Measurements from ENCODE around the gene EYA4.

The EYA4 gene

DNA sequence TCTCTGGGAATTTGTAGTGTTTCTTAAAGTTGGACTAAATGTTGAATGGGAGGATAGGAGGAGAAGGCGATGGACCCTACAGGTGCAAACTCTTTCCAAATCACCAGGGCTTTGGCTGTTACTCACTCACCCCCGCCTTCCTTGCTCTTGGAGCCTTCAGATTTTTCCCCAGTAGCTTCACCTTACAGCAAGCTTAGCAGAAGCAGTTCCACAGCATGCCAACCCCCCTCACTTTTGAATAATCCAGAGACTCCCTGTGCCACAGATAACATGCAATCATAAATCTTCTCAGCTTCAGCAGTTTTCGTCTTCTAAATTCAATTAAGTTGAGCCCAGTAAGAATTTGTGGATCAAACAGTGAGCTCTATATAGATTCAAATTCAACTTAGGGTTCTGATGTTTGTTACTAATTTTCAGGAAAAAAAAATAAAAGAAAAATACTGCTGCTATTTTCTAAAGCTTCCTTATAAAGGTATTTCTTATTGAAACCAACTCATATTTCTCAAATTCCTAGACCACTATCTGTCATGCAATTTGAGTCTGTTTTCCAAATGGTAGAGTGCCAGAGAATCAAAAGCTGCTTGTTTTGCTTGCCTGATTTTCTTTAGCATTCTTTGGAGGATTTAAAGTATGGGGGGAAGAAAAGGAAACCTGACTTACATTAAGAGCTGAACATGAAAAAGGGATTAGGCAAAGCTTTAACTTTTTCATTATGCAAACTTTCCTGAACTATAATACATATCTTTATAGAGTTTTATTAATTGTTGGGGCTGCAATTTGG lies 166.4 kb downstream of the EYA4 start:
- DNase-seq, result no peak

DNA sequence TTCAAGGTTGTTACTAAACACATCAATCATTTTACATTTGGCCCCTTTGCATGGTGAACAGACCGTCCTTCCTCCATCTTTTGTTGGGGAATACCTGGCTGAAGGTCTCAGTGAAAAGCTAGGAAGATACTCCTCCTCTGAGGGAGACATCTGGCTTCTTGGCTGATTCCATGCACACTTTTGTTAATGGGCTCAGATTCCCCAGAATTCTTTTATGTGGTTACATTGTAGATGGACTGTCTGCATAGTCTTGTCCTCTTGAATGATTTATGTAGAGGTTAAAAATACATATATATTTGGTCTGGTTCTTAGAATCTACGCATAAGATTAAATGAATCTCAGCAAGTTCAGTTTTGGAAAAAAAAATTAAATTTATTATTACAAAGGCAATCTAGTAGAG lies 167.0 kb downstream of the EYA4 start:
- no peak for DNase-seq

DNA sequence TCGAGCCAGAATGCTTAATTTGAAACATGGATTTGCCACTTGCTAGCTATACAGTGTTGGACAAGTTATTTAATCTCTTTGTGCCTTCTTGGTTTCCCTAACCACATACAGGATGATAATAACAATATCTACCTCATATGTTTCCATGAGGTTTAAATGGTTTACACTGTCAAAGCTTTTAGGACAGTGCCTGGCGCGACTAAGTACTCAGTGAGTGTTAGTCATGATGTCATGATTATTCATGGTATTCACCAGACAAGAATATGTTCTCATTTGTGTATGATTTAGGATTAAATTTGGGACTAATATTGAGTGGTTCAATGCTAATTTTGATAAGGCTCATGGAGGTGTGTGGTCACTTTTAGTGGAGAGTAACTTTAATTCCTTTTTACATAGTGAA lies 167.4 kb downstream of the EYA4 start:
- DNase-seq, result no peak

DNA sequence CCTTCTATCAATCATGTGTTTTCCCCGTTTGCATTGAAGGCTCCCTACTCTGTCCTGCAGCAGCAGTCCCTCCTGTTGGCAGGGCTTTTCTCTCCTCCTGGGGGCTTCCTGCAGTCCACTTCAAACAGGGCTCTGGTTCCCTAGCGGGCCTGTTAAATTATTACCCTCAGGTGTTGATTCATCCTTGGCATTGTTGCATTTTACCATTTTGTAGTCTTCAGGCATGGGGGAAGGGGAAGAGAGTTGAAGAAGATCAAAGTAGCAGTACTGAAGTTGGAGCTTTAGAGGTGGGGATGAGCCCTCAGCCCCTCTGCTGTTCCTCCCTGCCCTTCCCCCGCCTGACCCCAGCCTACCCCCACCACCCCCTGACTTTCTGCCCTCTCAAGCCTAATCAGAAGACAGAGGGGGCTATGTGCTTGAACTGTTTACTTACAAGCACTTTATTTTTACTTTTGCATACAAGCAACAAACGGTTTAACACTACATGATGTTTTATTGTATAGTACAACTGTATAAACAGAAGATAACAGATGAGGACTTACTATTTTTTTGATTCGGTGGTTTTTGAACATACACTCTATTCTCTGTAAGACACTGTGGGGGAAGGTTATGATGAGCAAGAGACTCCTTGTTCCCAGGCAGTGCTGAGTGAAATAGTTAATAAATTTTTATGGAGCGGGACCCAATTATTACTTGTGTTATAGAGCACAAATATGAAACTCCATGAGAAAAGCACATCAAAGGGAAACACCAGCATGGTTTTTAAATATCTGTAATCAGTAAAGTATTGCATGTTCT lies 169.7 kb downstream of the EYA4 start:
- no peak for DNase-seq

DNA sequence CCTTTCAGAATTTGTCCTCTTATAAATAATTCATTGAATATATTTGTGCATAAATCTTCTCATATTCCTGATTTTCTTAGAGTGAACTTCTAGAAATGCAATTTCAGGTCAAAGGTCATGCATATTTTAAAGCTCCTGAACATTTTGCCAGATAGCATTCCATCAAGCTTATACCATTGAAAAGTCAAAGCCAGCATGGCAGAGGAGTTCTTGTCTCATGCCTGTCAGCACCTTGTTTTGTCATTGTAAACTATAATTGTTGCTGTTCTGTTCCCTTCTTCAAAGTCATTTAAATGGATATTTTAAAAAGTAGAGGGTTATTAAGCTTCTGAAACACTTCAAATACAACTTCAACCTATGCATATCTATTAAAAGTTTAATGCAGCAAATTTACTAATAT lies 170.6 kb downstream of the EYA4 start:
- DNase-seq, result no peak

DNA sequence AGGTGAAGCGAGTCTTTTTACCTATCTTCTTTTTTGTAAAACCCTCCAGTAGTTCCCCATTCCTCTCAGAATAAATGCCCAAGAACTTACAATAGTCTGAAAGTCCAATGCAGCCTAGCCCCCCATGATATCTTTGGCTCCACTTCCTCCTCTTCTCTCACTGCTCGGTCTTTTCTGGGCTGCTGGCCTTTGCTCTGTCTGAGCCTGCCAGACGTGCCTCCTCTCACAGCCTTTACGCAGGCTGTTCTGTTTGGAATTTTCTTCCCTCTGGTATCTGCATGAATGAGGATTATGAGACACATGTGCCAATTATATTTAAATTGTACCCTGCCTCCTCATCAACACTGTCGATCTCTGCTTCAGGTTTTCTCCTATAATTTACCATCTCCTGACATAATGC lies 174.1 kb downstream of the EYA4 start:
- no peak for DNase-seq

DNA sequence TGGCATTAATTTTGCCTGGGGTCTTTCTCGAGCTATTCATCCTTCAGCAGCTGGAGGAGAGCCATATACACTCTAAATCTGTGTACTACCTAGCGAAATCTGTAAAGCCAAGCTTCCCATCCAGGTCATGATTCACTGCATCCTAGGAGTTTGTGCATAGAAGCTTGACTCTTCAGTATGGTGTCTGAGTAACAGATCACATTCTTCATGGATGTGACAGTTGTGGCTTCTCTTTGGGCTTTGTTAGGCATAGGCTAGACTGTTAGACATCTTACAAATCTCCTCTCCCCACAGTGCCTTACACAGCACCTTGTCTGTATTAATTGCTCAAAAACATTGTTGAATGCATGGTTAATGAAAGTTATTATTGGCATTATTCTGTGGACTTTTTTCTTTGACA lies 177.0 kb downstream of the EYA4 start:
- no peak for DNase-seq

DNA sequence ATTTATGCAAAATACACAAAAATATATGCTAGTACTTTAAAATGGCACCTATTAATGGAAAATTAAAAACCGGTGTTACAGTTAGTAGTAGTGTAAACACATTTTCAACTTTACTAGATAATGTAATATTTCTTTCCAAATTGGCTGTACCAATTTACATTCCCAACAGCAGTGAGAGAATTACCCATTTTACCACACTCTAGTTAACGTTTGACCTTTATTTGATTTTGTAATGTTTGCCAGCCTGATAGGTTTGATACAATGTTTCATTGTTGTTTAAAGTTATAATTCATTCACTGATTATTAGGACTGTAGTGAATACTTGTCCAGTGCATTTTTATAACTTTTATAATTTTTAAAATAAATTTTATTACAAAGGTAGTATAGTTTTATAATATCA lies 182.1 kb downstream of the EYA4 start:
- DNase-seq, result no peak

DNA sequence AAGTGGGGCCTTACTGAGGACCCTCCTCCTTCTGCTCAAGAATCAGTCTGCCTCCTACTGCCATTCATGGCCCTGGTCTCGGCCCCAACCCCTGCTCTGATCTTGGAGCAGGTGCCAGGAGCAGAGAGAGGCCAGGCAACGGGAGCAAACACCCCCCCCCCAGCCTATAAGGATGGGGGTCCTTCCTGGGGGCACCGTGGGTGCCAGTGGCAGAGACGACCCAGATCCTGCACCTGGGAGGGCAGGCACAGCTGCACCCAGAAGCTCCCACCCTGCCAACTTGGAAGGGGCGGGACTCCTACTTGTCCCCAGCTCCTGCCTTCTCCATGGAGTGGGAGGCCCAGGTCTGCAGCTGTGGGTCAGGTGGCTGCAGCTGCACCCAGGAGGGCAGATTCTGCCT lies 183.2 kb downstream of the EYA4 start:
- DNase-seq, result no peak

DNA sequence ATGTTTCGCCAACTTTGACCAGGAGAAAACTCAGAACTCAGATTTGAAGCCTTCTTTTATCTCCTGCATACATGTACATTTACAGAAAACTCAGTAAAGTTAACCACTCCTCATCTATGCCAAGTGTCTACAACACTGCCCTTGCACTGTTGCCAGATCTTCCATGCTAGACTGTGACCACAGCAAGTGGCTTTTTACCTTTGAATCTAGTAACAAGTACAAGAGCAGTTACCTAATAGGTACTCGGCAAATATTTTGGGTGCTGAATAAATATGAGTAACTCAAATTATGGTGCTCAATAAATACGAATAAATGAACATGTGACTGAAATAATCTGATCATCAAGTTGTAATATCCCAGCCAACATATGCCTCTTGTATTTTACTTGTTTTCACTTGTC lies 184.9 kb downstream of the EYA4 start:
- no peak for DNase-seq

DNA sequence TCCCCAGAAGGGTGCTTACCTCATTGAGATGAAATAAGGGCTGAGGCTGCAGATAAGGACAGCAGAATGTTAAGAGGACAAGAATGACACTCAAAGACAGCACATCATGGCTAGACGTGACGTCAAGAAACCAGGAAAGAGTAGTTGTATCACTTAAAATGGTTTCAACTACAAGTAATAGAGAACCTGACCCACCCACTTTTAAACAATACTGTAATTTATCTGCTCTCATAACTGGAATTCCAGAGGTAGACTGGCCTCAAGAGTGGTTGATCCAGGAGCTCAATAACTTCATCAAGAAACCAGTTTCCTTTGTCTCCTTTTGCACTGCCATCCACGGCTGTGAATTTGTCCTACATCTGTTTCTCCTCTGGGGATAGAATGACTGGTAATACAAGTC lies 187.1 kb downstream of the EYA4 start:
- no peak for DNase-seq

DNA sequence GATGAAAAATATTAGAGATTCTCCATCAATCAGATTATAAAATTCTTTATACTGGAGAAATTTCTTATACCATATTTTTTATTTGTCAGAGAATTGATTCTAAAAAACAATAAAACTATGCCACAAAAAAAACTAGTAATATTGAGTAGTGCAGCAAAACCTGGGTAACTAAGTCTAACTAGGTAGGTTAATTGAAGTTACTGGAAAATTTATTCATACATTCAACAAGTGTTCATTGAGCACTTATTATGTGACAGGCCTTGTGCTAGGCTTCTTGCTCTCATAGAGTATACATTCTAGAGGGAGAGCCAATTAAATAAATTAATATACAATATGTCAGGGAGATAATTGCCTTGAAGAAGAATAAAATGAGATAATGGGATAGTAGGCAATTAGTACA lies 189.4 kb downstream of the EYA4 start:
- no peak for DNase-seq

DNA sequence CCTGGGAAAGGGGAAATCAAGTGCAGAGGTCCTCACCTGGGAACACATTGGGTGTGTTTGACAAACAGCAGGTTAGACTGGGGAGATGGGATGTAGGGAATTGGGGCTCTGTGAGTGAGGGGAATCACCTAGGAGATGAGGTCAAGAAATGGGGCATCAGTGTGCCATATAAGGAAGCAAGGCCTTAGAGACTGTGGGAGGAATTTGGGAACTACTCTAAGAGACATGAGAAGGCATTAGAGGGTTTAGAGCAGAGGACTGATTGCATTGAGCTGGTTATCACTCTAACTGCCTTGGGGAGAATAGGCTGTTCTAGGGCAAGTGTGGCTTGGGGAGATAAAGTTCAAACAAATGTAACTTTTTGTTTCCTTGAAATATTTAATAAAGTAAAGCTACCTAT lies 189.9 kb downstream of the EYA4 start:
- DNase-seq, result no peak

DNA sequence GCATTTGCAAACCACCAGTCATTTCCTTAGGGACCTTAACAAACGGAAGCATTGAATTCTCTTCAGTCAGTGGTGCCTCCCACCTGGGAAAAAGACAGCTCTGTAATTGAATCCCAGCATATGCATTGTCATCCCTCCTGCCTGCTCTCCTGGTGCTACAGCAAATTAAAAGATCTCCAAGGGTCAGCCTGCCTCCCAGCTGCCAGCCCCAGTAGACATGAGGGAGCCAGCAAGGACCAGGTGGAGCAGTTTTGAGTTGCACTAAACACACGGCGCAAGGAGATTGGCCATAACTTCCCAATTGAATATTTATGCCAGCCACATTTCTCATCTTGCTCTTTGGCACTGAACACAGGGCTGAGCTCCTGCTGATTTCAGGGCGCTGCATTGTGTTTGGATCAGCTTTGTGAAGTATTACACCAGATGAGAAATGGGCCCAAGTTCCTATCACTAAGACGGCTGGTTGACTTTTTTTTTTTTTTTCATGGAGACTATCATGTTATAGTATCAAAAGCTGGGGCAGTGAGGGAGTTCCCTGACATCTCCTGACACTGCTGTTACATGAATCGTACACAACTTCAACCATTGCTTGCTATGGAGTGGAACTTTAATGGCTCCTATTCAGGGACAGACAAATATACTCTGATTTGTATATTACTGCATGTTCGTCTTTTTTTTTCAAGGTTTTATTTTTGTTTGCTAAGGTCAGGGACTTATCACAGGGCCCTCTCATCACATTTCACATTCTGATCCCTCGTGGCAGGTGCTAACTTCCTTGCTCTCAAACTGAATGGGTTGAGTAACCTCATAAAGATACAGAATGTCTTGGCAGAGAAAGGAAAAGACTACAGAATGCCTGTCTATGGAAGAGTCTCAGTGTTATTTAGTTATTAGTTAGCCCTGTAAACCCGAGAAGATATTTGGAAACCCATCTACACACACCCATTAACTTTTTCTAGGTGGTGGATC lies 191.1 kb downstream of the EYA4 start:
- DNase-seq, result peak; percentile 65

DNA sequence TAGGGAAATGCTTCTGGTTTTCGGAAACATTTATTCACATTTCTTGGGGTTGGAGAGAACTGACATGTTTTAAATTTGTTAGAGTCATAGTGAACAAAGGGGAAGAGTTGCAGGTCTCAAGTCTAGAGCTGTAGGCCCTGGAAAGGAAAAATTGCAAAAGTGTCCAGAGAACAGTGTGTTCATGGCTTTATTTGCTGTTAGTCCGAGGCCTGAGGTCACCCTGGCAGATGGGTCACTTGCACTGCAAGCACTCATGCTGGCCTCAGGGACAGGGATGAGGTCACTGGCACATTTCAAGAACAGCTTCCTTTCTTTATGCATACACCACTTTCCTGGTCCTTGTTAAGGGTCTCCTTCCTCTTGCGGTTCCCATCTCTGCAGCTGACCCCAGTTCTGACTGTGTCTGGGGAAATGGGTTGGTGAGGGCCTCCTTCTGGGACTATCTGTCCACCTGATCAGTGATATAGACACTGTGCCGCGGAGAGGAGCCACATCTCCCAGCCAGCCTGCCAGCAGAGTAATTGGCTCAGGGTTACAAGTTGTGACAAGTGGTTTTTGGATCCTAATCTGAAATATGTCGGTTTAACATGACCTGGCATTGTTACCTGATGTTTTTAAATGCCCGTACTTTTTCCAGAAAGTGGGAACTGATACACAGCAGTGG lies 194.0 kb downstream of the EYA4 start:
- DNase-seq, result no peak

DNA sequence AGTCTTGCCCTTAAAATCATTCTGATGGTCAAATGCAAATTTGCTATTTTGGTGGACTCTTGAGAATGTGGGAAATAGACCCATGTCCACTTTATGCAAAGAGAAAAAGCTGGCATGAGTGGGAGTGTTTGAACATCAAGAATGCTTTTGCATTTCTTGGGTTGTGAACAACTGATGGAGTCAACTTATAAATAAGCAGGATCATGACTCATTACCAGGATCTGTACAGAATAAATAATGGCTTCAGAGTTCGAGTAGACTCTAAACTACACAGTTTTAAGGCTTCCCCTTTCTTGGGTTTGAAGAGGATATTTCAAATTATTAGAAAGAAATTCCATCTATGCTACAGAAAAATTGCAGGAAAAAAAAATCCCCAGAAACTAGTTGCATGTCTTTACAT lies 195.5 kb downstream of the EYA4 start:
- DNase-seq, result no peak

DNA sequence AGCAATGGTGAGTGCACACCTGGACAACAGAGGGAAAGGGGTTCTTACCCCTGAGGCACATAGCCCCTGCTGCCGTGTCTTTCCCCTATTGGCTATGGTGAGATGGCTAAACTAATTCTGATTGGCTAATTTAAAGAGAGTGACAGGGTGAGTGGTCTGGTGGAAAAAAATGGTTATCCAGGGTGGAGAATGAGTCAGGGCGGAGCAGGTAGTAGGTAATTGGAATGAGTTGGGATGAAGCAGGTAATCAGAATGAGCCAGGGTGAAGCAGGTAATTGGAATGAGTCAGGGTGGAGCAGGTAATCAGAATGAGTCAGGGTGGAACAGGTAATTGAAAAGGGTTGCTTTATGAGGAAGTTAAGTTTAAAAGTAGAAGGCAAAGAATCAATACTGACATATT lies 200.3 kb downstream of the EYA4 start:
- no peak for DNase-seq

DNA sequence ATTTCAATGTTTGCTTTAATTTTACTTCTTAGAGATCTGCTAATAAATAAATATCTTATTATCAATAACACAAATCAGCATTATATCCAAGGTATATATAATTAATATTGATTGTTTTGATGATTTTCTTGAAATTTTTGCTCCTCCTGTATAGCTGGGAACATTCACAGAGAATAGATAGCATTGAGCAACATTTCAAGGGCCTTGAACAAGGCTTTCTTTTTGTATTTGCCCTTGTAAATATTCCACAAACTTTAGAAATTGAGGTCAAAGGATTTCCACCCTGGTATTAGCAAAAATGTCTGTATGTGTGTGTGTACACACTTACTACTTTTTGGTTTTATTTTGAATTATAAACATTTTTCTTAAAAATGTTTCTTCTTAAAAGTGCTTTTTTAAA lies 205.6 kb downstream of the EYA4 start:
- DNase-seq, result no peak

DNA sequence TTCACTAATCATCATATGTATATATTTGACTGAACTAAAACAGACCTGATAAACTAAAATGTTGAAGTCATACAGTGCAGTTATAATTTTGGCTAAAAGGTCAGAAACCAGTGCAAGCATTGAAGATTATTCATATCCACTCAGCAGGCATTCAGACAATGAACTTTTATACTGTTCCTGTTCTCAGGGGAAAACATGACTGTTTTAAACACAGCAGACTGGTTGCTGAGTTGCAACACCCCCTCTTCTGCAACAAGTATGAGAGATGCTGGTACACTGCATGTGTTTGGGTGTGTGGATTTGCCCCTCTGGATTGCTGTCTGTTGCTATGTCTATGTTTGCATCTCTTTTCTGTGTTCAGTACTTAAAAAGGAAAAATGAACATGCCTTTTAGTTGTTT lies 206.8 kb downstream of the EYA4 start:
- DNase-seq, result no peak

DNA sequence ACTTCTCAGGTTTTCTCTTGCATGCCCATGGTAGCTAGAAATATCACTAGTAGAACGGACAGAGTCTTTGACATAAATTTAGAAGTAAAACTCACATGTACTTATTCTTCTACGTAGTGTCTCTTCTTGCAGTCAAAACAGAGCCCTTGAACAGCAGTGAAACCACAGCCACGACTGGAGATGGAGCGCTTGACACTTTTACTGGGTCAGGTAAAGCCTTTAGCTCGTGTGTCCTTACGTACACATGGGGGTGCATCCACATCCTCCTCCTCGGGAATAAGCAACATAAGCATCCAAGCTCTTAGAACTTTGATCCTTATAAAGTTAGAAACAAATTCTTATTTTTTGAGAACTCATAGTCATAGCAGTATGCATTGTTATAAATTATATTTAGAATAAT lies 215.3 kb downstream of the EYA4 start:
- DNase-seq, result no peak

DNA sequence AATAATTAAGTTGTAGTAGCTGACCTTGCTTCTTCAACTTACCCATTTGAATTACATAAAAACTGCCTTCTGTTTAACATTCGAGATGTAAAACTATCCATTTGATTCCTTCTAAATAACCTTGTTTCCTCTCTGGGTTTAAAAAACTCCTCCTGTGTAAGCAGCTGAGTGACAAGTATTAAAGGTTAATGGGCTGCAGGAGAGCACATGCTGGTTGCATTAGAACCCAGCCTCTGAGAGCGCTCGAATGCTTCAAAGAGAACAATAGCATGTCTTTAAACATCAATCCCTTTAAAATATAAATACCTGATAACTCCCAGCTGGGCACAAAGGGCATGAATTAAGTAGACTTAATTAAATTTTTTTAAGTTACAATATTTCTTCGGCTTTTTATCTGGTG lies 215.8 kb downstream of the EYA4 start:
- DNase-seq, result no peak

DNA sequence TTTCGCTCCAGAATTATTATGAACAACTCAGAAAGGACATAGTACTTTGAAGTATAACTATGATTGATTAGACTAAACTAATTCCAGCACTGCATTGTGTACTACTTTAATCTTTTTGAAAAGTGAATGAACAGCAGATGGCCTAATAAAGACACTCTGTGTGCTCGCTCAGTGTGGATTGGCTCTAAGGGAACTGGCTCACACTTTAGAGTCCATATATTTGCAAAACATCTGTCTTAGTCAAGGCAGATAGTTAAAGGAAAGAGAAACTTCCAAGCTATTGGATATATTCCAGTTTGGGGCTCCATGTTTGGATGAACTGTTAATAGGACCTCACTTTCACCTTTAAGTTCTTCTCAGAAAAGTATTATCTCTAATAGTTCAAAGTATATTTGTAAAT lies 218.9 kb downstream of the EYA4 start:
- no peak for DNase-seq

DNA sequence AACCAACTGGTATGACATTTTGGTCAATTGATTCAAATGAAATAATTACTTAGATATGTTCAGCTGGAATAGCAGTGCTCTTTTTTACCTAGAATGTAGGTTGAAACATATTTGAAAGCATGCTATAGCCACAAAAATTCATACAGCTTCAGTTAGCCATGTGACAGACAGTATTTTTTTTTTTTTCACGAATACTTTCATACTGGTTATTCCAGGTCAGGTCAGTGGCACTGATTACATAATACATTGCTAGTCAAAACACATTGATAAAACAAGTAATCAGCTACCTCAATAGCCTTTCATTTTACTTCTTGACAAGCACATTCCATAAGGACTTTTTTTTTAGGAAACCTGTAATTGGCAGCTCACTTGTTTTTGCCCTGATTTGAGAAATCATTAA lies 222.6 kb downstream of the EYA4 start:
- DNase-seq, result no peak
